Endometrium (tissue), 2 donors: ENCODE measurements around the gene ROCK2.

Experiments used
- FAIRE-seq: peaks from 2 replicates; lab custom pipeline; 2012; peaks lifted over from hg19 to GRCh38; lab: Jason Lieb, UNC
- donor health status: control.
- donor health status: control.

Gene ROCK2

DNA sequence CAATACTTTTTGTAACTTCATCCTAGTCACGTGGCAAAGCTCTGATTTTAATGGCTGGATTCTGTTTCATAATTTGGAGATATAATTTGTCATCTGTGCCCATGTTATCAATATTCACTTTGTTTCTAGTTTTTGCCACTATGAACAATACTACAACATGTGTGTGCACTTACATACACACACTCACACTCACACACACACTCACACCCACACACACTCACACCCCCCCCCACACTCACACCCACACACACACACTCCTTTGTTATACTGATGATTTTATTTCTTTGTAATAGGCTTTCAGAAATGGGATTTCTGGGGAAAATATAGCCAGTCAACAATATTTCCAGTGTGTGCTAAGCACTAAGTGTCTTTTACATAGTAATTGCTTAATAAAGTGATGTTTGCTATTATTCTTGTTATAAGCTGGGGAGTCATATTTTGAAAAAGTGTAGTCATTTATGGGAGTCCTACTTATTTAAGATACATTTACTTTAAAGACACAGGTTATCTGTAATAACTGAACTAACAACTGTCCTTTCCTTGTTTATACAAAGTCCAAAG lies 22.8 kb upstream of the ROCK2 start:
- FAIRE-seq = no peak

DNA sequence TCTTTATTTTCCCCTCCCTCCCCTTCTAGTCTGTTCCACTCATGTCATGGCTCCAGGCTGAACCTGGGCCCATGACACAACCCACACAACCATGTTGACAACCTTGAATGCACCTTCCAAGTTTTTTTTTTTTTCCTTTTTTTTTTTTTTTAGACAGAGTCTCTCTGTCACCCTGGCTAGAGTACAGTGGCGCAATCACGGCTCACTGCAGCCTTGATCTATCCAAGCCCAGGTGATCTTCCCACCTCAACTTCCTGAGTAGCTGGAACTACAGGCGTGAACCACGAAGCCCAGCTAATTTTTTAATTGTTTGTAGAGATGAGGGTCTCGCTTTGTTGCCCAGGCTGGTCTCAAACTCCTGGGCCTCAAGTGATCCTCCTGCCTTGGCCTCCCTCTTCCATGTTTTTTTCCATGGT lies 21.9 kb upstream of the ROCK2 start:
- no peak for FAIRE-seq

DNA sequence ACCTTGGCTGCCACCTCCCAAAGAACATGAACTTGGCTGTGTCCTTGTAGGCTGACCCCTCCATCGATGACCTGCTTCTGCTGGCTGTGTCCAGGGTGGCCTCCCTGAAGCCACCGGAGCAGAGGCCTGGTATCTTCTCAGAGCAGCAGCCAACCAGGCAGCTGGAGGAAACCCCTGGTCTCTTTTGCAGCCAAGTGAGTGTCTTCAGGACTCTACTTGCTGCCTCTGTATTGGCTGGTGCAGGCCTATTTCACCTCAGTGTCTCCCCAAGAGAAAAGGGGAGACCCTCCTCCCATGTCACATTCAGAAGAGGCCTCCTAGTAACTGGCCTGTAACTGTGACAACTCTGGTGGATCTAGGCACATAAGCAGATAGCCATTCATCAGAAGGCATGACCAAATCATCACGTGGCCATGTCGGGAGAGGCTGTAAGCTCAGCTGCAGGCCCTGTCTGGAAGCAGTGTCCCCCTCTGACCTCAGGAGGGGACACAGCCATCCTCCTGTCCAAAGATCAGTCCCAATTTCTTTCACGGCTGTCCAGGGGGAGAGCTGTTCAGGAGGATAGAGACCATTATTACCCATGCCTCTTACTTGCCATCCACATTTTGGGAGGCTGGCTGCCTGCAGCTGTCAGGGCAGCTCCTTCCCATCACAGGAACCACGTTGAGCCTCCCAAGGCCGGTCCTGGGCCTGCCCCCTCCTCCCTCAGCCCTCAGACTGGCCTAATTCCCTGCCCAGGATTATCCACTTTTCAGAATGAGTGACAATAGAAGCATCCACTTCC lies 20.9 kb upstream of the ROCK2 start:
- no peak for FAIRE-seq

DNA sequence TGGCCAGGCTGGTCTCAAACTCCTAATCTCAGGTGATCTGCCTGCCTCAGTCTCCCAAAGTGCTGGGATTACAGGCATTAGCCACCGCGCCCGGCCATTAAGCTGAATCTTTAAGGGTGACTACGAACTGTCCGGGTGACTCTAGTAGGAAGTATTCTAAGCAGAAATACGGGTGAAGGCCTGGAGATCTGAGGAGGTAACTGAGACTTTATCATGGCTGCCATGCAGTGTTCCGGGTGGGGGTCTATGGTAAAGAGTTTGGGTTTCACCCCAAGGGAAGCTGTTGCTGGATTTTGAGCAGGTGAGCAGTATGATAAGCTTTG lies 20.1 kb upstream of the ROCK2 start:
- FAIRE-seq = no peak

DNA sequence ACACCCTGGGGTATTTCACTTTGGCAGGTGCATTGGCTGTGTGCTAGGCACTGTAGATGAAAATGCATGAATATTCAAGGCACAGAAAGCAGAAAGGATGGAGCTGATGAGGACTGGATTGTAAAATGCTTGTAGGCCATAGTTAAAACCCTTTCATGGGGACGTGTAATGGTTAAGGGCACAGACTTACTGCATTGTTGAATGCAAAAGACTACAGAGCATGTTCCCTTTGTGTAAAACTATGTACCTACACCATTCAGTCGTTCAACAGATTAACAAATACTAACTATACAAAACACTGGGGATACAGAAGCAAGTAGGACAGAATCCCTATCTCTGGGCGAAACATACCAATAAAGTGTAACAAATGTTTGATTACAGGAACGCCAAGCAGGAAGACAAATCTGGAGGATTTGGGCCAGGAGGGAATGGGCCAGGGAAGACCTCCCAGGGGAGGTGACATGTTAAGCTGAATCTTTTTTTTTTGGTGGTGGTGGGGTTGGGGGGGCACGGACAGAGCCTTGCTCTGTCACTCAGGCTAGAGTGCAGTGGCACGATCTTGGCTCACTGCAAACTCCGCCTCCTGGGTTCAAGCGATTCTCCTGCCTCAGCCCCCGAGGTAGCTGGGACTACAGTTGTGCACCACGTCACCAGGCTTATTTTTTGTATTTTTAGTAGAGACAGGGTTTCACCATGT lies 19.6 kb upstream of the ROCK2 start:
- no peak for FAIRE-seq

DNA sequence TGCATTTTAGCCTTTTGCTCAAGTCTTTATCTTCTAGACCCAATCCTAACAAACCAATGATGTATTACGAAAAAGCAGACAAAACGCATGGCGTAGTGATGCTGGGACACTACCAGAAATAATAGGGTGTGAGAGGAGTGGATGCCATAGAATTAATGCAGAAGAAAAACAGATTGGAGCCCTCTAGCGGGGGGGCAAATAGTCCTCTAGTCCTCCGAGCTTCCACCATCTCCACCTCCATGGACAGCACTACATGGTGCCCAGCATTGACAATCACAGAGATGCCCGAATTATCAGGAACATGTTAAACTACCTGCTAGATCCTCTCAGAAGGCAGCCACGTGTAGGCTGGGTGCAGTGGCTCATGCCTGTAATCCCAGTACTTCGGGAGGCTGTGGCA lies 15.4 kb upstream of the ROCK2 start:
- FAIRE-seq = no peak

DNA sequence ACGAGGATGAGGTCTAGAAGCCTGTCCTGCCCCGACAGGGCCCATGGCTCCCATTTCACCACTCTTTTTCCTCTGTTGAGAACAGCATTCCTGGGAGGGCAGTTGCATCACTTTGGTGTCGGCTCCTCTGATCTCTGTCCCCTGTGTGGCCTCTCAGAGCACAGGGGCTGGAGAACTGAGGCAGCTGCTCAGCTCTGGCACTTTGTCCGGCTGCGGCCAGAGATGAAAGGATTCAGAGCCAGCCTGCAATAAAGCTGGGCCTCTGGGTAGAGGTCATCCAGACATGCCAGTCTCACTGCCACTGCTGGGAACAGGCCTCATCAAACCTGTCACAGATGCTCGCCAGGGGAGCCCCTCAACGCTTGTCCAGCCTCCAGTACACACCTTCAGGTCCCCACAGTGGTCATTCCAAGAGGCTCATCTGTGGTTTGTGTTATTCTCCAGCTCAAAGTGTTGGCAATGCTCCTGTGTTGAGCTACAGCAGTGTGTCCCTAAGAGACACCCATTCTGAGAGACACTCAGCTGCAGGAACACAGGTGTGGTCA lies 13.1 kb upstream of the ROCK2 start:
- FAIRE-seq = no peak

DNA sequence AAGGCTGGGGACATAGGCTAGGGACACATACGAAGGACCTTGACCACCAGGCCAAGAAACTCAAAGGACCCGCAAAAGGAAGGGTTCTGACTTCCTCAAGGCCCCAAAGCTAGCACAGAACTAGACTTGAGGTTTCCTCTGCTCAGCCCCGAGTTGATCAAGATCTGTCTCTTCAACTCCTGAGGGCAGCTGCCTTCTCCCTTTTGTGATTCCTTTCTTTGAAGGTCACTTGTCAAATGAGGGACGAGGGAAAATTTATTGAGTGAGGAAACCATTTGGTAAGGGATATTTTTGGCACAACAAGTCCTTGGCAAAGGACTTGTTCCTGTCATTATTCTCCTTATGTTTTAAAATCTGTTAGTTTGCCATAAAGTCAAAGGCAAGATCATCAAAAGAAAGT lies 12.3 kb upstream of the ROCK2 start:
- FAIRE-seq = no peak

DNA sequence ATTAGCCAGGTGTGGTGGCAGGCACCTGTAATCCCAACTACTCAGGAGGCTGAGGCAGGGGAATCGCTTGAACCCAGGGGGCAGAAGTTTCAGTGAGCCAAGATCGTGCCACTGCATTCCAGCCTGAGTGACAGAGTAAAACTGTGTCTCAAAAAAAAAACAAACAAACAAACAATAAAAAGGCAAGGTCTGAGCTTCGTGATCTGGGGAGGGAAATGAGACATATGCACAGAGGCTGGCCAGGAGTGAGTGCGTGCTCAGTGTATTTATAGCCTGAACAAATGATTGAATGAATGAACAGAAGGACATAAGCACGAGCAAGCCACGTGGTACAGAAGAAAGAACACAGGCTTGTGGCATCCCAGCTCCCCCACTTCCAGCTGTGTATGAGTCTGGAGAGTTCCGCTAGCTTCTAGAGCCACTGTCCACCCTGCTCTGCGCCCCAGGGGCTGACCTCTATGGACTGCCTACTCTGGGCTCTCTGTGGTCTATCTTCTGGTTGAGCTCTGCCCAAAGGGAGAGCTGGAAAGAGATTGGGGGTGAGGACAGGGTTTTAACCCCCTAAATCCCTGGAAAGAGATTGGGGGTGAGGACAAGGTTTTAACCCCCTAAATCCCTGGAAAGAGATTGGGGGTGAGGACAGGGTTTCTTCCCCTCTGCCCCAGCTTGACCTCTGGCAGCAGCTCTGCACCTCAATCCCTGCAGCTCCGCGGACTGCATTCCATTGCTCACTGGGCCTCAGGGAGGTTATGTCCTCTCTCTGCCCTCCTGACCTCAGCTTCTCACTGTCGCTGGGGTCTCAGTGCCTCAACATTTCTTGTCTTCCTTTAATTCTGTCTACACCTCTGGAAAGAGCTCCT lies 11.0 kb upstream of the ROCK2 start:
- FAIRE-seq = no peak

DNA sequence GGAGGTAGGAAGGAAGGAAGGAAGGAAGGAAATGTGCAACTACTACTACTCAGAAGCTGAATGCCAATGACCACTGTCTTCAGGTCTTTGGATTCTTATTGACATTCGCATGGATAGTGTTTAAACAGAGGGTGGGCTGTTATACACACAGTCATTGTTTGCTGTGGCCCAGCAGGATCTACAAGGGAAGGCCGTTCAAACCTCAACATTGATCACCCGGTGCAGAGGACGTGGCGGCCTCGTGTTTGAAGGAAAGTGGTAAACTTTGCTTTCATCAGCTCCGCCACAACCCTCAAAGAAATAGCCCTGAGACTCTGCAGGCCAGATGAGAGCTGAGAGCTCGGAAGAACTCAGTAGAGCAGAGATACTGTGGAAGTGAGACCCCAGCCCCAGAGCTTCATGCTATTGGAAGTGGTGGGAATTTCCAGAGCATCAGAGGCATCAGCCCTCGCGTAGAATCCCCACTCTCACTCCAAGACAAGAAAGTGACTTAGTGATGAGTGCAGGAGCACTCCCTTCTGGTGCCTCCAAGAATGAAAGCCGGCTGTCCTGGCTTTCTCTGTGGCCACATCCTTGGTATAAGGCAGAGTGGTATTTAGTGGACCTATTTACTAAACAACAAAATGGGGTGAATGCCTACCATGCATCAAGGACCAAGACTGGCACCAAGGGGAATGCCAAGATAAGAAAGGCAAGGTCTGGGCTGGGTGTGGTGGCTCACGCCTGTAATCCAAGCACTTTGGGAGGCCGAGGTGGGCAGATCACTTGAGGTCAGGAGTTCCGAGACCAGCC lies 10.1 kb upstream of the ROCK2 start:
- FAIRE-seq = no peak

DNA sequence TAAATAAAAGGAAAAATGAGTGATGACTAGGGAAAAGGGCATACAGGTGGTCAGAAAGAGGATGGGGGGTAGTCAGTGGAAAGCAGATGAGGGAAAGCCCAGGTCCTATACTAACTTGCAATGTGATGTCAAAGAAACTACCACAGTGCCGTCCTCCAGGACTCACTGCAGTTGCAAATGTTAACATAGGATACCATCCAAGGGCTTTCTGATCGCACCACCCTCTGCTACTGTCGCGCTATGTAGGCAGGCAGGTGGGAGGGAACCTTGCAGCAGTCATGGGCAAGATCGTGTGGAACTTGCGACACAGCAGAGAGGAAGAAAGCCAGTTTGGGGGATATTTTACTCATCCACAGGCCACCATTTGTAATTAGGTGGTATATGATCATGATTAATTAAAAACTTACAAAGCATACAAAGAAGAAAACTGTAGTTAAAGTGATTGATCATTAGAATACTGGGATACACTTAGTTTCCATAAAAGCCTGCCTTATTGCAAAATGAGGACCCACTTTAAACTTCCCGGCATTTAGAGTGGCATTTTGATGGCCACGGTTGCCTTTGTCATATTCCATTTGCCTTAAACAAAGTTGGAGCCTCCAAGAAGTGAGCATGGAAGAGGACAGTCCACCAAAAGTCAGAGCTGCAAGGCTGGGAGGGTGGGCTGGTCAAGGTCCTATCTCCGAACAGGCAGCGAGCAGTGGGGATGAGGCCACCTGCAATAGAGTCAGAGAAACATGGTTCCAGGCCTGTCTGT lies 8.5 kb upstream of the ROCK2 start:
- no peak for FAIRE-seq

DNA sequence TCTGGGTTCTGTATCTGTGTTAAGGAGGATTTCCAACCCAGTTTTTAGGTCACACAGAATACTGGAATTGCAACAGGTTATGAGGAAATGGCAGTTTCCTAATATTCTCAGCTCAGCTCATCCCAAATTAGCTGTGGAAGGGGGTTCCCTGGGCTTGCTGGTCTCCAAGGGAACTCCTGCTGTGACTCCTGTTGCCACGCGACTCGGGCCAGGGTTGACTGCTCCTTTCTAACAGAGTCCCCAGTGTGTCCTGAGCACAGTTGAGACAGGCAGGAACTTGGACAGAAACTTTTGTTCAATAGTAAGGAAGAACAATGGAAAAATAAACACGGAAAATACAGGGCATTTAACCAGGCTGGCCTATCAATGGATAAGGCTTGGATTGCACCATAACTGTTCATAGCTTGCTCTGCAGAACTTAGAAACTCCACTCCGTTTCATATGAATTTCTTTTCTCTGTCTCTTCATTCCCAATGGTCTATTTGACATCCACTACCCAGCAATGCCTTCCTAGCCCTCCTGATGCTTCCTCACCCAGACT lies 3.8 kb upstream of the ROCK2 start:
- FAIRE-seq = no peak

DNA sequence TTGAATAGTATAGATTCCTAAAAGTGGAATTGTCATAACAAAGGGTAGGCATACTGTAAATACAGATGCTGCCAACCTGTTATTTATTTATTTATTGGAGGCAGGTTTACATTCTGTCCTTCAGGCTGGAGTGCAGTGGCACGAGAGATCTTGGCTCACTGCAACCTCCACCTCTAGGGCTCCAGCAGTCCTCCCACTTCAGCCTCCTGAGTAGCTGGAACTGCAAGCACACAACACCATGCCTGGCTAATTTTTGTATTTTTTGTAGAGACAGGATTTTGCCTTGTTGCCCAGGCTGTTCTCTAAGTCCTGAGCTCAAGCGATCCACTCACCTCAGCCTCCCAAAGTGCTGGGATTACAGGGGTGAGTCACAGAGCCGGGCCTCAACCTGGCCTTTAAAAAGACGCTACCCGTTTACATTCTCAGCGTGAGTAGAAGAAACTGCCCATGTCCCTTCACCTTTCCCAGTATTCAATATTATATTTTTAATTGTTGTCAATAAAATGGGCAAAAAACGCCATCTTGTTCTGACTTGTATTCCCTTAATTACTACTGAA lies 3.0 kb upstream of the ROCK2 start:
- no peak for FAIRE-seq

DNA sequence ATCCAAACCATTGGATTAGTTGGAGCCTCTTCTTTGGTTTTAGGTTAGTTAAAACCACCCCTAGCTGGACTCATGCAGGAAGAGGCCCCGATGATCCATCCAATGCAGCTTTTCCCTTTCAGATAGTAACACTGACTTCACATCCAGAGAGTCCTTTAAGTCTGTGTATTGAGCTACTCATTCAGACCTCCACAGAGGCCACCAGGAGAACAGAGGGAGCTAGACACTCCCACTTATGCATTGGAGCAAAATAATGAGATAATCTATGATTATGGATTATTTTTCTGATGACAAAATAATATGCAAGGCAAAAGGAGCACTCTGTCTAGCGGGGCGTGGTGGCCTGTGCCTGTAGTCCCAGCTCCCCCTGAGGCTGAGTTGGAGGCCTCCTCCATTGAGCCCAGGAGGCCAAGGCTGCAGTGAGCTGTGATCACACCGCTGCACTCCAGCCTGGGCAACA lies 1.6 kb upstream of the ROCK2 start:
- FAIRE-seq = no peak

DNA sequence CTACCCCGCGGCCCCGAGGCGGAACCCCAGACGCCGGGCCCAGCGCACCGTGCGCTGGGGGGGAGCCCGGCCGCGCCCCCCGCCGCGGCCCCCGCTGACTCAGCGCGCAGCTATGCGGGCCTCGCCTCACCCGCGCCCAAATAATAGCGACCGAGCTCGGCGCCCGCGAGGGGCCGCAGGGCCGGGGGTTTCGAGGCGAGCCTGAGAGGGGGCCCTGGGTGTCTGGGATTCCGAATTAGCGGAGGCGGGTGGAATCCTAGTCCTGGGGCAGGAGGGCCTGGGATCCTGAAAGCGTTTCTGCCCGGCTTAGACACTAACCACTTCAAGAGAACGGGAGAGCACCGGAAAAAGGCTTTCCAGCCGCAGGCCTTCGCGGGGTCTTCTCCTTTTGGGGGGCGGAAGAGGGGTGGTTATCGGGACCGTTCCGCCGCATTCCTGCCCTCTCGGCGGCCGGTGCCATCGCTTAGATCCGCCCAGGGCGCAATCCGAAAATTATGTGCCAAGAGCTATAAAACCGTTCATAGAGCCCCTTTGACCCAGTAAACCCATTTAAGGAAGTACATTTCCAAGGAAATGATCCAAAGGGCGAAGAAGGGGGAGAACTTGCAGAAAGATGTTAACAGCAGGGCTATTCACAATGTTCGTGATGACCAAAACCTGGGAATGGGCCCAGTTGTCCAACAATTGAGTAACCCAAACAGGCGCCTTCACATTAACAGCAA lies 681 bp upstream of the ROCK2 start:
- no peak for FAIRE-seq

DNA sequence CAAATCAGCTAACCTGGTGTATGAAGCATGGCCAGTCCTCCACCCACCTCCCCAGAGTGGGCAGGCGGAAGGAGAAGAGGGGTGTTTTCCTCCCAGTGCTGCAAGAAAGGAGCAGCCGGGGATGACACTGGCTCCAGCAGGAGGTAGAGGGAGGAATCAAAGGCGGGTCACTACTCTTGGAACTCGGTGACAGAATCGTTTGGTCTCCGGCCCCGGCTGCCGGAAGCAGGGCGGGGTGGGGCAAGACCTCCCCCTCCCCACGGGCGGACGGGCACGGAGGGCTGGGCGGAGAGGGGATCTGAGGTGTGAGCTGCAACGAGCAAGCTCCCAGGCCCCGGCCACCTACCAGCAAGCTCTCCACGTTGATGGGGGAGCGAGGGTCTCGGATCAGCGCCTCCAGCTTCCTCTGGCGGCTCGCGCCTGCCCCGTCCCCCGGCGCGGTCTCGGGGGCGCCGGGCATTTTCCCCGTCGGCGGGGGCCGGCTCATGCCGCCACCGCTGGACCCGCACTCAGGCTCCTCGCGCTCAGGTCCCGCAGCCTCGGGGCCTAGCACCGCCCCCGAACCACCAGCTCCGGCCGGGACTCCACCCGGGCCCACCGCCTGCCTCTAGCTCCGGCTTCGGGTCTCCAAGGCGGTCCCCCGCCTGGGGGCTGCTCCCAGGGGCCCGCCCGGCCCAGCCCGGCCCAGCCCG lies 640 bp downstream of the ROCK2 start:
- no peak for FAIRE-seq

DNA sequence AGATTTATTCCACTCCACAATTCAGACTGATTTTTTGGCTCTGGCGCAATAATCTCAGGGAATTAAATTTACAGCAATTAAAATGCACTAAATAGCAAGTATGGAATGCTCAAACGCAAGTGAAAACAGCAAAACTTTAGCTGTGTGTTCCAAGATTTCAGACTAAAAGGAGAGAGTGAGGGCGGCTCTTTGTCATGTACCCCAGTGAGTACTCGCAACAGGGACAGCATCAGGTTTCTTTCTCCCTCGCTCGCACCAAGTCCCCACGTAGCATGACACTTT lies 1.1 kb downstream of the ROCK2 start:
- no peak for FAIRE-seq

DNA sequence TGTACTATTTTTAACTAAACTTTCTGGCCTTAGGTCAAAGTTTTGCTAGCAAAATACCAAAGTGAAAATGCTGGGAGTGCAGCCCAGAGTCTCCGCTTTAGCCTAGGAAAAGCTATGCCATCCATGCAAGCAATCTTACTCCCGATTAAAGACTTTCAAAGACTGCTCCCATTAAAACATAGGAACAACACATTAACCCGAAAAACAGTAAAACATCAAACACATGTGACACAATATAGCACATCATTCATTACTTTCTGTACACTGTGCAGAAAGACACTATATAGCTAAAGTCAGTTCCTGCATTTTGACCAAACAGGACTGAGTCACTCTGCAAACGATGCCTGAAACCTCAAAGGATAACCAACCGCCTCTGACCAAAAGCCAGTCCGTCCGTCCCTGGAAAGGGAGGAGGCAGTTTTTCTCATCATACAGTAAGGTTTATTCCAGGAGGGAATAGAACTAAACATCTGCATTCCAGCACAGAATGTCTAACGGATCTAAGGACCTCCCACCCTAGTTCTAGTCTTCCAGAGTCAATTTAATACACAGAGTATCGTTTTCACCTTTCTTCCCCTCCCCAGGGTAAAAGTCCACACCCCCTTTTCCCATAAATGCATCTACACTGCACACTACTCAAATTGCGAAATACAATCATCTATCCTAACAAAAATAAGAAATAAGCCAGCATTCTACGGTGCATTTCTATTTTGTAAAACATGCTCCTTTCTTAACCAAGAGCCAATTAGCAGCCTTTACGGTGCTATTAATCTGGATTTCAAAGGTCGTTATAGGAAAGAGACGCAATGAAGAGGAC lies 1.7 kb downstream of the ROCK2 start:
- FAIRE-seq = no peak
